HG03280 (cell line): ENCODE data around the gene RNU5D-1.

Source experiments
- ATAC-seq: cut with Tn5 transposase; IDR thresholded peaks from one replicate; pipeline ENCODE4 v1.9.1; 2021; ENCODE audit warnings: mild to moderate bottlenecking, moderate library complexity; ENCODE audit not compliant: unreplicated experiment

The RNU5D-1 gene

GRCh38 chr1:44733784-44734183, 2.8 kb upstream of the RNU5D-1 start:
- ATAC-seq = no peak

- ATAC-seq = no peak
These were observed 2.4 kb upstream of the RNU5D-1 start for GRCh38 chr1:44733365-44733764.

GRCh38 chr1:44724955-44725698, 5.8 kb downstream of the RNU5D-1 start:
- ATAC-seq = no peak

GRCh38 chr1:44724296-44724954, 6.5 kb downstream of the RNU5D-1 start:
- no peak for ATAC-seq

- no peak for ATAC-seq
These were observed 7.3 kb downstream of the RNU5D-1 start for GRCh38 chr1:44723496-44724295.

- no peak for ATAC-seq
These were observed 7.9 kb downstream of the RNU5D-1 start for GRCh38 chr1:44723064-44723463.

- peak; percentile 80 for ATAC-seq
These were observed 9.2 kb downstream of the RNU5D-1 start for GRCh38 chr1:44721485-44722361.

- ATAC-seq = no peak
These were observed 10.7 kb downstream of the RNU5D-1 start for GRCh38 chr1:44720281-44720680.

GRCh38 chr1:44719318-44719717, 11.7 kb downstream of the RNU5D-1 start:
- ATAC-seq = no peak

GRCh38 chr1:44718091-44718490, 12.9 kb downstream of the RNU5D-1 start:
- ATAC-seq = no peak

- no peak for ATAC-seq
These were observed 13.3 kb downstream of the RNU5D-1 start for GRCh38 chr1:44717653-44718052.

- no peak for ATAC-seq
These were observed 13.8 kb downstream of the RNU5D-1 start for GRCh38 chr1:44717156-44717555.

GRCh38 chr1:44714944-44715571, 15.9 kb downstream of the RNU5D-1 start:
- no peak for ATAC-seq

- ATAC-seq = no peak
These were observed 16.4 kb downstream of the RNU5D-1 start for GRCh38 chr1:44714532-44714931.

GRCh38 chr1:44713321-44713781, 17.6 kb downstream of the RNU5D-1 start:
- no peak for ATAC-seq

GRCh38 chr1:44707959-44708831, 22.8 kb downstream of the RNU5D-1 start:
- no peak for ATAC-seq

- ATAC-seq = no peak
These were observed 23.7 kb downstream of the RNU5D-1 start for GRCh38 chr1:44707112-44707881.

- no peak for ATAC-seq
These were observed 25.0 kb downstream of the RNU5D-1 start for GRCh38 chr1:44705938-44706337.
